A673 (cell line): Measurements from ENCODE around the gene HYDIN.

Experiments used
- EZH2 ChIP-seq: fragments of 200-600 bp; sonication (generic); IDR thresholded peaks from 2 replicates; pipeline ENCODE4 v1.6.1; 2017; ENCODE audit warnings: borderline replicate concordance, low read depth, mild to moderate bottlenecking, mixed read lengths, antibody characterized with exemption, low read length; ENCODE audit not compliant: poor library complexity, severe bottlenecking
- TF ChIP-seq, protein P1 (sequence below): fragments of 300-800, 200-600 bp; sonication (generic); conservative IDR thresholded peaks from 2 replicates; pipeline ENCODE4 v1.5.1; 2017; ENCODE audit warnings: low read depth, mild to moderate bottlenecking, antibody characterized with exemption, low read length, moderate library complexity, mixed read lengths

DNA sequence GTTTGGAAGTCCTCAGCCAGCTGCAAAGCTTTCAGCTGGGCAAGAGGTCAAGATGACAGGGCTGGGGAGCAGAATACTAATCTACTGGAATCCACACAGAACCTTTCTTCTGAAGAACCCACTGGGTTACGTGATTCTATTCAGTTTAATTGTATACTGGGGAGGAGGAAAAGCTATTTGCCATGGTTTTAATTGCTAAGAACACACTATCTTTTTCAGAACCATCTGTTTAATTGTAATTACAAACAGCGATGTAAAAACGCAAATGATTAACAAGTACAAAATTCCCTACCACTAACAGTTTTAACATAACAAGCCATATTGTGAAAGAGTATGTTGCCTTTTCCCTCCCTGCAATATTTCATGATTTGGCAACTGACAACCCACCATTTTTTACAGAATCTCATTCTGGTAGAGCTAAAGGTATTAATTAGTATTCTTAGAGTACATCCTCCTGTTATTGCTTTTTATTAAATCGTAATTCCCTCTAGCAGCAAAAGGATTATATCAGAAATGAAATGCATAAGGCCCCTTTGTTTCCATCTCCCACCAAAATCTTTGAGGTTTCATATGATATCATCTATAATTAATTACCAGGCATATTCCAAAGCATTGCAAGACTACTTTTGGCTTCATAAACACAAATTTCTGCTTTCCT is 12.1 kb downstream of the HYDIN start:
- no peak for TF ChIP-seq EZH2
- TF ChIP-seq, protein P1, sequence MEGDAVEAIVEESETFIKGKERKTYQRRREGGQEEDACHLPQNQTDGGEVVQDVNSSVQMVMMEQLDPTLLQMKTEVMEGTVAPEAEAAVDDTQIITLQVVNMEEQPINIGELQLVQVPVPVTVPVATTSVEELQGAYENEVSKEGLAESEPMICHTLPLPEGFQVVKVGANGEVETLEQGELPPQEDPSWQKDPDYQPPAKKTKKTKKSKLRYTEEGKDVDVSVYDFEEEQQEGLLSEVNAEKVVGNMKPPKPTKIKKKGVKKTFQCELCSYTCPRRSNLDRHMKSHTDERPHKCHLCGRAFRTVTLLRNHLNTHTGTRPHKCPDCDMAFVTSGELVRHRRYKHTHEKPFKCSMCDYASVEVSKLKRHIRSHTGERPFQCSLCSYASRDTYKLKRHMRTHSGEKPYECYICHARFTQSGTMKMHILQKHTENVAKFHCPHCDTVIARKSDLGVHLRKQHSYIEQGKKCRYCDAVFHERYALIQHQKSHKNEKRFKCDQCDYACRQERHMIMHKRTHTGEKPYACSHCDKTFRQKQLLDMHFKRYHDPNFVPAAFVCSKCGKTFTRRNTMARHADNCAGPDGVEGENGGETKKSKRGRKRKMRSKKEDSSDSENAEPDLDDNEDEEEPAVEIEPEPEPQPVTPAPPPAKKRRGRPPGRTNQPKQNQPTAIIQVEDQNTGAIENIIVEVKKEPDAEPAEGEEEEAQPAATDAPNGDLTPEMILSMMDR, result no peak
